ENCODE results near the gene SRP14.

Gene SRP14

DNA sequence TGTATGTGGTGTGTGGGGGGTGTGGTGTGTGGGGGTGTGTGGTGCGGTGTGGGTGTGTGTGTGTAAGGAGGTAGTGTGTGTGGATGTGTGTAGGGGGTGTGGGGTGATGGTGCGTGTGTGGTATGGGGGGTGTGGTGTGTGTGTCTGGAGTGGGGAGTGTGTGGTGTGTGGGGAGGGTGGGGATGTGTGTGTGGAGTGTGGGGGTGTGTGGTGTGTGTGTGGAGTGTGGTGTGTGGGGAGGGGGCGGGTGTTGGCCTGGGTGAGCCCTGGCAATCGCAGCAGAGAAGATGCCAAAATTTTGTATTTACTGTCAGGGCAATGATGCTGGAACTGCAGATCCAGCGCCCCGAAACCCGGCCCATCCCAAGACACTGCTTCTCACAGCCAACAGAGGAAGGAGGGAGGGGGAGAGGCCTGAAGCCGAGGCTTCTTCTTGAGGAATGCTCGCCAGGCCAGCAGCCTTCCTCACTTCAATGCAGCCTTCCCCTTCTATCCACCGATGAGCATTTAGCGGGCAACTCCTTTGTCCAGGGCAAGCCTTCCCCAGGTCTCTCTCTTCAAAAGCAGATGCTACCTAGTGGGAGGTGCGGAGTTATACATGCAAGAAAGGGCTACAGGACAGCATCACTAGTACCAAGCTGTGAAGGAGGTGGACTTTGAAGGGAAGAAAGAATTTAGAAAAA, 11.9 kb upstream of the SRP14 start:
- Histone ChIP-seq H3K36me3 (ENCODE audit: low read depth) (no peaks in the 10 kb centered on the region), H3K9me3 (ENCODE audit: severe bottlenecking) (no peaks in the 10 kb centered on the region), H3K27me3 (ENCODE audit: insufficient read depth, poor library complexity, severe bottlenecking) (no peaks in the 10 kb centered on the region), H3K27ac (ENCODE audit: poor library complexity, severe bottlenecking) (no peak overlapping the region), H3K4me1 (ENCODE audit: insufficient read depth, poor library complexity, severe bottlenecking) (peaks cover 29% of the 10 kb centered on the region), H3K4me3 (ENCODE audit: severe bottlenecking) (no peak overlapping the region)
- ATAC-seq (ENCODE audit: low read depth) = 0 out of 3 replicates have a peak, but pooled peaks have one; percentile 3
- TF ChIP-seq, protein P1, sequence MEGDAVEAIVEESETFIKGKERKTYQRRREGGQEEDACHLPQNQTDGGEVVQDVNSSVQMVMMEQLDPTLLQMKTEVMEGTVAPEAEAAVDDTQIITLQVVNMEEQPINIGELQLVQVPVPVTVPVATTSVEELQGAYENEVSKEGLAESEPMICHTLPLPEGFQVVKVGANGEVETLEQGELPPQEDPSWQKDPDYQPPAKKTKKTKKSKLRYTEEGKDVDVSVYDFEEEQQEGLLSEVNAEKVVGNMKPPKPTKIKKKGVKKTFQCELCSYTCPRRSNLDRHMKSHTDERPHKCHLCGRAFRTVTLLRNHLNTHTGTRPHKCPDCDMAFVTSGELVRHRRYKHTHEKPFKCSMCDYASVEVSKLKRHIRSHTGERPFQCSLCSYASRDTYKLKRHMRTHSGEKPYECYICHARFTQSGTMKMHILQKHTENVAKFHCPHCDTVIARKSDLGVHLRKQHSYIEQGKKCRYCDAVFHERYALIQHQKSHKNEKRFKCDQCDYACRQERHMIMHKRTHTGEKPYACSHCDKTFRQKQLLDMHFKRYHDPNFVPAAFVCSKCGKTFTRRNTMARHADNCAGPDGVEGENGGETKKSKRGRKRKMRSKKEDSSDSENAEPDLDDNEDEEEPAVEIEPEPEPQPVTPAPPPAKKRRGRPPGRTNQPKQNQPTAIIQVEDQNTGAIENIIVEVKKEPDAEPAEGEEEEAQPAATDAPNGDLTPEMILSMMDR (IDR thresholded peaks at IDR 0.05; ENCODE audit: poor library complexity, severe bottlenecking) = no peak
- peak; percentile 69 for DNase-seq (ENCODE audit: low spot score)

DNA sequence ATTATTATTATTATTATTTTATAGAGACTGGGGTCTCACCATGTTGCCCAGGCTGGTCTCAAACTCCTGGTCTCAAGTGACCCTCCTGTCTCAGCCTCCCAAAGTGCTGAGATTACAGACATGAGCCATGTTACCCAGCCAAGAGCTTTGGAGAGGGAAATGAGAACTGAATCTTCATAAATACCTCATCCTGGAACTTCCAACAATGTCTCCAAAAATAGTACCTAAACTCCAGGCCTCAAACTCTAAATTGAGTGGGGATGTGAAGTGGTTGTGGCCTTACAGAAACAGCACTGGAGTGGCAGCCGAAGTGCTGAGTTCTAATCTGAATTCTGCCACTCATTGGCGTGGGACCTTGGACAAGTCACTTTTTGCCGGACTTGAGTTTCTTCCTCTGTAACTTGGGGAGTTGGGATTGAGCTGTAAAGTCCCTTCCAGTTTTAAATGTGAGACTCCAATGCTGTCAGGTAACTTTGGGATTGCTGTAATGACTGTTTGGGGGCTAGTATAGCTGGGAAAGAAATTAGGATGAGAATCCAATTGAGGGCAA, 10.0 kb upstream of the SRP14 start:
- Histone ChIP-seq H3K9me3 (ENCODE audit: severe bottlenecking) (no peaks in the 10 kb centered on the region), H3K27ac (ENCODE audit: poor library complexity, severe bottlenecking) (no peak overlapping the region), H3K4me3 (ENCODE audit: severe bottlenecking) (no peak overlapping the region), H3K4me1 (ENCODE audit: insufficient read depth, poor library complexity, severe bottlenecking) (peaks cover 27% of the 10 kb centered on the region), H3K36me3 (ENCODE audit: low read depth) (no peaks in the 10 kb centered on the region), H3K27me3 (ENCODE audit: insufficient read depth, poor library complexity, severe bottlenecking) (no peaks in the 10 kb centered on the region)
- TF ChIP-seq, protein P1 (IDR thresholded peaks at IDR 0.05; ENCODE audit: poor library complexity, severe bottlenecking) = no peak
- no peak for ATAC-seq (ENCODE audit: low read depth)
- no peak for DNase-seq (ENCODE audit: low spot score)

DNA sequence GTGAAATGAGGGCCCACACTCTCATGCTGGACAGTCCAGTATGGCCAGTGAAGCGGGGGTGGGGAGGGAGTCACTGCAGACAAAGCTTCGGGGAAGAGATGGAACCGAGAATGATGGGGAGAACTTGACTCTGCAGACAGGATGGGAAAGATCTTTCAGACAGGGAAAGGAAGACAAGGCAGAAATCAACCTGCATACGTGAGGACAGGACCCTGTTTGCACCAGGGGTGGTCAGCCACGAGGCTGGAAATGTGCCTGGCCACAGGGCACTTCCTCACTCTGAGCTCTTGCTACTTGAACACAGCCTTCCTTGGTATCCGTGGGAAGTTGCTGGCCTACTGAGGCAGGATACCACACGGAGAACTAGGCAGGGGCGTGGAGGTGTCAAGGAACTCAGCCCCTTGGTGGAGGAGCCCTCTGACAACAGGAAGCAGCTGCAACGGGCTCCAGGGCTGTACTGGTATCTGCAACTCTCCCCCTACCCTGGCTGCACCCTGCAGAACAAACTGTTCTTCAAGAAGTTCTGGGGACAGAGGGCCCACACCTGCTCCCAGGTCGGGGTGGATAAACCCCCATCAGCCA, 9.3 kb upstream of the SRP14 start:
- no peaks in the 10 kb centered on the region for H3K9me3 ChIP-seq (ENCODE audit: severe bottlenecking)
- no peaks in the 10 kb centered on the region for H3K27me3 ChIP-seq (ENCODE audit: insufficient read depth, poor library complexity, severe bottlenecking)
- peak overlapping the region; percentile 79 for H3K27ac ChIP-seq (ENCODE audit: poor library complexity, severe bottlenecking)
- H3K4me3 ChIP-seq (ENCODE audit: severe bottlenecking) = no peak overlapping the region
- H3K36me3 ChIP-seq (ENCODE audit: low read depth) = no peaks in the 10 kb centered on the region
- DNase-seq (ENCODE audit: low spot score) (no peak), ATAC-seq (ENCODE audit: low read depth) (no peak)
- H3K4me1 ChIP-seq (ENCODE audit: insufficient read depth, poor library complexity, severe bottlenecking) = peaks cover 27% of the 10 kb centered on the region
- TF ChIP-seq, protein P1 (IDR thresholded peaks at IDR 0.05; ENCODE audit: poor library complexity, severe bottlenecking) = no peak

DNA sequence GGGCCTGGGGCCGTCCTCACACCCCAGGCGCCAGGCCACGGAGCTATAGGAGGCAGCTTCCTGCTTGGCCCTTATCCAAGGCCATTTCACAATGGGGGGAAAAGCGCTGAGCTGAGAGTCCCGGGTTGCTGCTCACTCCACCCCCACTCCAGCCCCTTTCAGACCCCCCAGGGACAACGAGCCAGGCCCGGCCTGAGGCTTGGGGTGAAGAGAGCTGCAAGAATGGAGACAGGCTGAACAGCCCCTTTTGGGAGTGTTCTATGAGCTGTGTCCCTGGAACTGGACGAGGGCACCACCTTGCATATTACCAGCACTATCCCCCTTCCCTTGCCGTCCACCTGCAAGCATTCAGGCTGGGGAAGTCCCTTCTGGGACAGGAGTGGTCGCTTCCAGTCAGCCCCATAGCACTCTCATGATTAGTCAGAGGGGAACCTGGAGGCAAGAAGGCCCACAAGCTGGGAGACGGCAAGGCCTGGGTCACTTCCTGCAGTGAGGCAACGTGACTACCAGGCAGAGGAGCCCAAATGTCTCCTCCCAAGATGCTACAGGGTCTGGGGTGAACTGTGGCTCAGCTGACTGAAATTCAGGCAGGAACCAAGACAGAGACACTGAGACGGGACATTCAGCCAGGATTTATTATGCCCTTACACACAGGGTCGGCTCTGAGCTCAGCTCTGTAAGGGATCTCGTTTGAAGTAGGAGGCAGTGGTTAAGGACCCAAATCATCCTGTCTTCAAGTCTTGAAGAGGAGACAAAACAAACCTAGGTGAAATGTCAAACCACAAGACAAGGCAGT, 8.6 kb upstream of the SRP14 start:
- no peaks in the 10 kb centered on the region for H3K27me3 ChIP-seq (ENCODE audit: insufficient read depth, poor library complexity, severe bottlenecking)
- TF ChIP-seq, protein P1 (IDR thresholded peaks at IDR 0.05; ENCODE audit: poor library complexity, severe bottlenecking) = no peak
- ATAC-seq (ENCODE audit: low read depth) (peak; percentile 55), DNase-seq (ENCODE audit: low spot score) (peak; percentile 85)
- peaks cover 27% of the 10 kb centered on the region for H3K4me1 ChIP-seq (ENCODE audit: insufficient read depth, poor library complexity, severe bottlenecking)
- H3K36me3 ChIP-seq (ENCODE audit: low read depth) = no peaks in the 10 kb centered on the region
- H3K4me3 ChIP-seq (ENCODE audit: severe bottlenecking) = no peak overlapping the region
- peak overlapping the region; percentile 79 for H3K27ac ChIP-seq (ENCODE audit: poor library complexity, severe bottlenecking)
- no peaks in the 10 kb centered on the region for H3K9me3 ChIP-seq (ENCODE audit: severe bottlenecking)
